Left forelimb (tissue), 1 donor: ENCODE measurements around the gene NEU2.
"Not testable (repeated sequence)": the region's sequence is repeated elsewhere in the genome, so short reads cannot be mapped to it uniquely, and the experiment has no call there.

Experiments
- DNase-seq: peaks from one replicate; pipeline ENCODE4 v3.0.0-alpha.2; 2018; ENCODE audit warnings: low spot score

NEU2 gene

DNA sequence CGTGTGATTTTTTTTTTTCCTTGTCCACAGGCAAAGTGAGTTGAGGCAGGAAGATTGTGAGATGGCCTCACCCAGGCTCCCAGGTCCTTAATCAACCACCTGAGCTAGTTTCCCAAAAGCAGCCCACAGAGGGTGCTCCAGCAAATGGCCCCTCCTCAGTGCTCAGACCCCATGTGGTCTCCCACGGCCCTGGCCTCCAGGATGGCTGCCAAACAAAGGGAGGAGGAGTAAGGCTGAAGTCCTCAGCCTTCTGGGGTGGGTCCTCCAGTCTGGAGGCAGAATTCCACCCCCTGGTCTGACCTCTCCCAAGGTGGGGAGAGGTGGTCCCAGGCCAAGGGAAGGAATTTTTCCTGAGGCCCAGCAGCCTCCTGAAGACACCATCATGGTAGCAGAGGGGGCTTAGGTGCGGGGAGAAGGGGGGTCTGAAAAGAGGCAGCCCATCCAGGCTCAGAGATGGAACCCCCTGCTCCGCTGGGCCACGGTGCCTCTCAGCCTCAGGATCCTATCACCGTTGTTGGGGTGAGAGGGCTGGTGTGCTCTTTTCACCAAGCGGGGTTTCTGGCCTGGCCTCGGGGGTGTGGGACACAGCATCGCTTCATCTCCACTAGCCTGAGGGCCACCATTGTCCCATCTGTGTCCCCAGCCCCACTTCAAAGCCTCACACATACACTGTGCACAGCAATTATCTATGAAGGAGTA lies 21.8 kb upstream of the NEU2 start:
- no peak for DNase-seq

DNA sequence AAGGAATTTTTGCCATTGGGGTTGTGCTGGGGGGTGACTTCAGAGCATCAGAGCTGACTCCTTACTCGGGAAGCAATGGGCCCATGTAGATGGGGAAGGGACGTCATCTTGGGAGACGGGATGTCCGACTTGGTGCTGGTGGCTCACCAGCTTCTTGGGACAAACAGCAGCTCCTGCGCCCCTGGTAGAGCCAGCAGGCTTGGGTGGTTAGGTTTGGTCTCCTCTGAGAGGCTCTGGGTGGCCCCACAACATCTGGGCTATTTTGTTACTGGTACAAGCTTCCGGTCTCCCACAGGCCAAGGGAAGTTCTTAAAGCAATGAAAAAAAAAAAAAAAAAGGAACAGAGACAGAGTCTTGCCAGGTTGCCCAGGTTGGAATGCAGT lies 21.2 kb upstream of the NEU2 start:
- no peak for DNase-seq

DNA sequence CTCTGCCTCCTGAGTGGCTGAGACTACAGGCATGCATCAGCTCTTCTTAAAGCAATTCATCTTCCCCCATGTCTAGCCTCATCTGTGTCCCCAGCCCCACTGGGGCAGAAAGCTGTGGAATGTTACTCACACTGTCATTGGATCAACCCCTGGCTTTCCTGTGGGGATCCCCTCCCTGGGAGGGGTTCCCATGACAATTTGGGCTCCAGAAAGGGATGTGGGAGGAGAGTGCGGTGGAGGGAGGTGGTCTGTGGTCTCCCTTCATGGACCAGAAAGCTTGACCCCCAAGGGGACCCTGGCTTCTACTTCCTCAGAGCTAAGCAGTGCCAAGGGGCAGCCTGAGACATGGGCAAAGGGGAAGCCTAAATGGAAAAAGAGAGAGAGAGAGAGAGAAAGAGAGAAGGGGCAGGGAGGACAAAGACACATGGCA lies 20.8 kb upstream of the NEU2 start:
- DNase-seq = peak; percentile 51

DNA sequence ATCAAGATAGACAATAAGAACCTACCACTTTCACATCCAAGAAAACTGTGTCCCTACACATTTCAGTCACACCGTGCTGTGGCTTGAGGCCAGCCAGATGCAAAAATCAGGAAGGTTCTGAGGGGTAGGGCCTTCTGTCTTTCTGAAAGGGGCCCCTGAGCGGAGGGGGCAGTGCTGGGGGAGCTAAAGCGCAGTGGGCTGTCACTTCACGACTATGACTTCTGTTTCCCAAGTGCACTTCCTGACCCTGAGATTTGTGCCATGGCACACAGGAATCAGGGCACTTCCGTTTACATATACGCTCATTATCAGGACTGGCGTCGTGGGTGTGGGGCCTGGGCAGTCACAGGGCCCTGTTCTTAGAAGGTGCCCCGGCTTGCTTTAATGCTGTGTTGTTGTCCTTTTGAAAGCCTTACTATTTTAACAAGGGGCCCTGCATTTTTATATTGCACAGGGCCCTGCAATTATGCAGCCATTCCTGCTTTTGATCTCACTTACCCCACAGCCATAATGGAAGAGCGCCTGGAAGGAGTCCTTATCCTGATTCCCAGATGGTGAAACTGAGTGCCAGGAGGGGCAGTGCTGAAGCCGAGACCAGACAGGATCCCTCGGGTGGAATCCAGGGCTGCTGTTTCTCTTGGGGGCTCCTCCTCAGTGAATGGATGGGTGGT lies 20.0 kb upstream of the NEU2 start:
- DNase-seq = peak; percentile 38

DNA sequence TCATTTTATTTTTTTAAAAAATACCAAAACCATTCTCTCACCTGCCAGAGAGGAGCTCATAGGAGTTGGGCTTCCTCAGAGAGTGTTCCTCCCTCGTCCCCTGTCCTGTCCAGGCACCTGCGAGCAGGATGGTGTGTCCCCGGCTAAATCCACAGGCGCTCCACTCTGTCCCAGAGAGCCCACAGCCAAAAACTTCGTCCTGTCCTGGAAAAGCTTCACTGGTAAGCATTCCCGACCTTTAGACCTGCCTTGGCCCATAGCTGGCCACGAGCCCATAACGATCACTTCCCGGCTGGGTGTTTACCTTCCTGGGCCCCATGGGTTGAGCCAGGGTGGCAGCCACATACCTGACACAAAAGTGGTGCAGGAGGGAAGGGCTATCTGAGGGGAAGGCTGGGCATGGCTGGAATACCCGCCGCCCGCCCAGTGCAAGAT lies 19.4 kb upstream of the NEU2 start, which contains the start of gene NGEF:
Gene NGEF (minus strand): TSS at position 230 of the 435 bp plus-strand sequence. CDS start 38,366 bp downstream, outside the sequence.
- DNase-seq = peak; percentile 47

DNA sequence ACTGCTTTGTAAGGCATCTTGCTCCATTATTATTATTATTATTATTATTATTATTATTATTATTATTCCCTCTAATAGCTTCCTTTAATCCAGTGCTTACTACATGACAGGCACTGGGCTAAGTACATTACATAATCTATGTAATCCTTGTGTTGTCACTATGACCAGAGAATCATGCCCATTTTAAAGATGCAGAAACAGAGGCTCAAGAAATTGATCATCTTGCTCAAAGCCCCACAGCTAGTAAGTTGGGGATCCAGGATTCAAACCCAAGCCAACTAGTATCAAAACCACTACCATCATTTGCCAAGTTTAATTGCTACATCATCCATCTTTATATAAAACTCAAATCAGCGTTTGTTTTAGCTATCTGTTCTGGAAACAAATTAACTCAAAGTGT lies 18.8 kb upstream of the NEU2 start:
- DNase-seq = no peak

DNA sequence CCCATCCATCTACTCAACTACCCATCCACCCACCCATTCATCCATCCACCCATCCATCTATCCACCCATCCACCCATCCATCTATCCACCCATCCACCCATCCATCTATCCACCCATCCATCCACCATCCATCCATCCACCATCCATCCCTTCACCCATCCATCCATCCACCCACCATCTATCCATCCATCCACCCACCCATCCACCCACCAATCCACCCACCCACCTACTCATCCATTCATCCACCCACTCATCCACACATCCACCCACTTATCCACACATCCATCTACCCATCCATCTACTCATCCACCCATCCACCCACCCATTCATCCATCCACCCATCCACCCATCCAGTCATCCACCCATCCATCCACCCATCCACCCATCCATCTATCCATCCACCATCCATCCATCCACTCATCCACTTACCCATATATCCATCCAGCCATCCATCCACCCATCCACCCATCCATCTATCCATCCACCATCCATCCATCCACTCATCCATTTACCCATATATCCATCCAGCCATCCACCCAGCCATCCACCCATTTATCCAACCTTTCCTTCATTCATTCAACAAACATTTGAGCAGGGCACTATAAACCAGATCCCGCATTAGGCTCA lies 17.3 kb upstream of the NEU2 start:
- DNase-seq = peak; percentile 52

DNA sequence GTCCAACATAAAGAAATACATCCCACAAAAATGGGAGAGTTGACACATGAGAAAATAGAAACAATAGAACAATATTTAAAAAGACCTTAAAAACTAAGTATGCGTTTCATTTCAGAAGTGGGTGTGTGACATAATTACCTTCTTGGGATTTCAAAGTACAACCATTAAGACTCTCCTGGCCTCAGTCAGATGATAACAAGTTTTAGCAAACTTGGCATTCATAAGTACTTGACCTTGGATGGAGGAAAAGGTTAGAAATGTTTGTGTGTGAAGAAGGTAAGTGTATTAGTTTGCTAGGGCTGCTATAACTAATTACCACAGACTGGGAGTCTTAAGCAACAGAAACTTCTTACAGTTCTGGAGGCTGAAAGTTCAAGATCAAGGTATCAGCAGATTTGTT lies 14.5 kb upstream of the NEU2 start:
- DNase-seq = no peak

DNA sequence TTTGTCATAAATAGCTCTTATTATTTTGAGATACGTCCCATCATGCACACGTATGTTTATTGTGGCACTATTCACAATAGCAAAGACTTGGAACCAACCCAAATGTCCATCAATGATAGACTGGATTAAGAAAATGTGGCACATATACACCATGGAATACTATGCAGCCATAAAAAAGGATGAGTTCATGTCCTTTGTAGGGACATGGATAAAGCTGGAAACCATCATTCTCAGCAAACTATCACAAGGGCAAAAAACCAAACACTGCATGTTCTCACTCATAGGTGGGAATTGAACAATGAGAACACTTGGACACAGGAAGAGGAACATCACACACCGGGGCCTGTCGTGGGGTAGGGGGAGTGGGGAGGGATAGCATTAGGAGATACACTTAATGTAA lies 12.9 kb upstream of the NEU2 start:
- DNase-seq = not testable (repeated sequence)

DNA sequence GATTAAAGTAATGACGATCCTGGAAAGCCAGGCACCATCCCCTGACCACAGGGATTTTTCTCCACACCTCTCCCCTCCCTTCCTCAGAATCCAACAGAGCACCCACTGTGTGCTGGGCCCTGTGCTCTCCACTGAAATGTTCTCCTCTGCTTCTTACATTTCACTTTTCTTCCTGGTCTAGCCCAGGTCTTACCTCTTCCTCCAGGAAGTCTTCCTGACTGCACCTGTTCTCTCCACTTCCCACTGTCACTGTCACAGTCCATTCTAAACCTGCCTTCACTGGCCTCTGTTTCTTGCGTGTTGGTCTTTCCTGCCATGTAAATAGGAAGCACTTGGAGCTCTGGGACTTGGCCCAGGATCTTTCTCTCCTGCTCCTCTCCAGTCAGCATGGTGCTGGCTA lies 12.0 kb upstream of the NEU2 start:
- no peak for DNase-seq

DNA sequence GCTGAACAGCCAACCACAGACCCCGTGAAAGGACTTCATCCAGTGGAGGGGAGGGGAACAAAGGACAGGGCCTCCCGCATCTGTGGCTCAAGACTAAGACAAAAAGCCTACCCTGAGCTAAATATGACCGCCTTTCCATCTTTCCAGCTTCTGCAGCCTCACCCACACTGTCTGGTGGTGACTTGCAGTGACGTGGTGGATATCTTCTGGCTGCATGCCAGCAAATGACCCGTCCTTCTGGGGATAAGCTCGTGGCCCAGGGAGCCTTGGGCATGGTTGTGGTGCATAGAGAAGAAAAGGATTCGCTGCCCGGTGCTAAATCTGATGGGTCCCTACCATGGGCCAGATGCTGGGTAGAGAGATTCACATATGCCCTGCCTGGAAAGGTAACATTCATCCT lies 10.7 kb upstream of the NEU2 start:
- DNase-seq = no peak

DNA sequence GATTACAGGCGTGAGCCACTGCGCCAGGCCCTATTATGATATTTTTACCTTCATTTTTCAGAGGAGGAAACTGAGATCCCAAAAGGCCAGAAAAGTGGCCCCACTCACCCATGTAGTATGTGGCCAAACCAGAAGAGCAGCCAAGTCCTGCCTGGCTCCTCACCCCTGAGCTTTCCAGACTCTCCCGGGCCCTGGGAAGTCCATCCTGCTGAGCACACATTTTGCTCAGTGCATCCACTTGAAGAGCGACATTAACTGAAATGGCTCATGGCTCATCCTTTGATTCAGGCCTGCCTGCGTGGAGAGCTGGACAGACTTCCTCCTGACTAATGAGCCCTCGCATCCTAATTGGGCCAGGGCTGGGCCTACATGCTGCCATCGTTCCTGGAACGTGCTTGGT lies 9.9 kb upstream of the NEU2 start:
- no peak for DNase-seq

DNA sequence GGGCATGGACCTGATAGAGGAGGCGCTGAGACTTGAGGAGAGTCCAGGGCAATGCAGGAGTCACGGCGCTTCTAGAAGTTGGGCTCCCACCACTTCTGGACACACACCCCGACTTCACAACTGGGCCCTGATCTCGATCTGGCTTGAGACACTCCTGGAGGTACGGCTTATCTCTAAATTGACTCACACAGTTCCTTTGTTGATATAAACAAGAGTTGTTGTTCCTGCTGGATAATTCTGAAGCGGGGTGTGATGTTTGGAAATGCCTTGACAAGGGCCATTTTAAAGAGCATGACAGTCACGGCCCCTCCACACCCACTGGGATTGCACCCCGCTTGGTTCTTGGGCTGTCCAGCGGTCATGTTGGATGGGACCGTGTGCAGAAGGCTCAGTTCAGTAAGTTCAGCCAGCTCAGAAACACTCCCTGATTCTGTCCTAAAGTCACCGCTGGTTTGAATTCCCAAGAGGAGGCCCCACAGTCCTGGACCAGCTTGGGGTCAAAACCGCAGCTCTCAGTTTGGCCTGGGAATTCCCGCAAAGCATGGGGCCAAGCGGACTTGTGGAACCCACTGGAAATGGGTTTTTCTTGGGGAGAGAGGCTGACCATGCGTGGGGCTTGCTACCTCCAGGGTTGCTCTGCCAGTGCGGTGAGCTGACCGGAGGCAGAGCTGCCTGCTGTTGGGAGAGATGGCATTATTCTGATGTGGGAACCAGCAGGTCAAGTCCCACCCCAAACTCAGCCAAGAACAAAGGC lies 9.3 kb upstream of the NEU2 start:
- no peak for DNase-seq

DNA sequence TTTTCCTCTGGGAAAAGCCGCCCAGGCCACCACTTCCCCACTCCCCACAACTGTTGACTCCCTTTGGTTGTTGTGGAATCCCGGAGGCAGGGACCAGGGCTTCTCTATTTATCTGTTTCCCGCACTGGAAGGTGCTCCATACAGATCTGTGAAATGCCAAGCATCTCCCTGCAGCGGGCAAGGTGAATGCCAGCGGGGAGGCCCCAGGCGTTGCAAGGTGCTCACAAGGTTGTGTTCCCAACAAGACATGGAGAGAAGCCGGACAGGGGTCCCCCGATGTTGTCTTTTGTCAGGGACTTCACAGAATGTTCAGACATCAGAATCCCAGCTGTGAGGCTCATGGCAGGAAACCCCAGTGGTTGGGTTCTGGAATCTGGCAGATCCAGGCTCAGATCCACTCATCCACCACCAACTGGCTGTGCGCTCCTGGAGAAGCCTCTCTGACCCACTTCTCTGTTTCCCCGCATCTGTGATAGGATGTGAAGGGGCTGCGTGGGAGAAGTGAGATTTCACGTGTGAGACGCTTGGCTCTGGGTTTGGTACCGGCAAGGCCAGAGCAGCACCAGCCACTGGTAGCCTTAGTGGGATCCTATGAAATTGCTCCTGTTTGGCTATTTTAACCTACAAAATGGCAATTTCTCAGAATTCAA lies 8.6 kb upstream of the NEU2 start:
- no peak for DNase-seq

DNA sequence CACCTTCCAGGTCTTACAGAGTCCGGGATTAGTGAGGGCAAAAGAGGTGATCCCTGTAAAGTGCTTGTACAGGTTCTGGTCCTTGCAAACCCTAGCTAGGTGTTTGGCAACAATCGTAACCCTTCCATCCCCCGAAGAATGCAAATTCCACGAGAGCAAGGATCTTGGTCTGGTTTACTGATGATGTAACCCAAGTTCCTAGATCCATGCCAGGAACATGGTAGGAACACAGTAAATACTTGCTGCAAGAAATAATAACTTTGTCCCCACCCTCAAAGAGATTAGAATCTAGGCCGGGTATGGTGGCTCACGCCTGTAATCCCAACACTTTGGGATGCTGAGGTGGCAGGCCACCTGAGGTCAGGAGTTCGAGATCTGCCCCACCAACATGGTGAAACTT lies 6.8 kb upstream of the NEU2 start:
- no peak for DNase-seq

DNA sequence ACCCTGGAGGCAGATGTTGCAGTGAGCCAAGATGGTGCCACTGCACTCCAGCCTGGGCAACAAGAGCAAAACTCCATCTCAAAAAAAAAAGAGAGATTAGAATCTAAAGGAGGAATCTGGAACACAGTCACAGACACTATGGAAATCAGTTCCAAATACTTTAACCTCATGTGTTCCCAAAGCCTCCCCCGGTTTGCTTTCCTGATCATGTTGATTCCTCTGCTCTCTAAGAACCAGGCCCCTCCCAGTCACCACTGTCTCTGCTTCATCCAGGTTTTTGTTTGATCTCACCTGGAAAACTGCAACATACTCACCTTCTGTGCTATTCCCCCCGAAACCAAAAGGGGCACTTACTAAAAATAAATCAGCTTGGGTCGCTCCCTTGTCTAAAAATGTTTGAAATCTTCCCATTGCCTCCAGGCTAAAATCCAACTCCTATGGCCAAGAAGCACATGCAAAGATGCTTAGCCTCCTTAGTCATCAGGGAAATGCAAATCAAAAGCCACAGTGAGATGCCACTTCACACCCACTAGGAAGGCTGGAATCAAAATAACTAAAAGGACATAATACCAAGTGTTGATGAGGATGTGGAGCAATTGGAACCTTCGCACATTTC lies 6.2 kb upstream of the NEU2 start:
- DNase-seq = no peak

DNA sequence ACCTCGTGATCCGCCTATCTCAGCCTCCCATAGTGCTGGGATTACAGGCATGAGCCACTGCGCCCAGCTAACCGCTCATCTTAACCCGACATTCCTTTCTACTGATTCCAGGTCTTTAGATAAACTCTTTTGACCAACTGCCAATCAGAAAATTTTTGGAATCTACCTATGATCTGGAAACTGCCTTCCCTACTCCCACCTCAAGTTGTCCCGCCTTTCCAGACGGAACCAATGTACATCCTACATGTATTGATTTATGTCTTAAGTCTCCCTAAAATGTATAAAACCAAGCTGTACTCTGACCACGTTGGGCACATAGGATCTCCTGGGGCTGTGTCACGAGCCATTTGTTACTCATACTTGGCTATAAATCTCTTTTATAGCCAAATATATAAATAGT lies 3.2 kb upstream of the NEU2 start:
- no peak for DNase-seq

DNA sequence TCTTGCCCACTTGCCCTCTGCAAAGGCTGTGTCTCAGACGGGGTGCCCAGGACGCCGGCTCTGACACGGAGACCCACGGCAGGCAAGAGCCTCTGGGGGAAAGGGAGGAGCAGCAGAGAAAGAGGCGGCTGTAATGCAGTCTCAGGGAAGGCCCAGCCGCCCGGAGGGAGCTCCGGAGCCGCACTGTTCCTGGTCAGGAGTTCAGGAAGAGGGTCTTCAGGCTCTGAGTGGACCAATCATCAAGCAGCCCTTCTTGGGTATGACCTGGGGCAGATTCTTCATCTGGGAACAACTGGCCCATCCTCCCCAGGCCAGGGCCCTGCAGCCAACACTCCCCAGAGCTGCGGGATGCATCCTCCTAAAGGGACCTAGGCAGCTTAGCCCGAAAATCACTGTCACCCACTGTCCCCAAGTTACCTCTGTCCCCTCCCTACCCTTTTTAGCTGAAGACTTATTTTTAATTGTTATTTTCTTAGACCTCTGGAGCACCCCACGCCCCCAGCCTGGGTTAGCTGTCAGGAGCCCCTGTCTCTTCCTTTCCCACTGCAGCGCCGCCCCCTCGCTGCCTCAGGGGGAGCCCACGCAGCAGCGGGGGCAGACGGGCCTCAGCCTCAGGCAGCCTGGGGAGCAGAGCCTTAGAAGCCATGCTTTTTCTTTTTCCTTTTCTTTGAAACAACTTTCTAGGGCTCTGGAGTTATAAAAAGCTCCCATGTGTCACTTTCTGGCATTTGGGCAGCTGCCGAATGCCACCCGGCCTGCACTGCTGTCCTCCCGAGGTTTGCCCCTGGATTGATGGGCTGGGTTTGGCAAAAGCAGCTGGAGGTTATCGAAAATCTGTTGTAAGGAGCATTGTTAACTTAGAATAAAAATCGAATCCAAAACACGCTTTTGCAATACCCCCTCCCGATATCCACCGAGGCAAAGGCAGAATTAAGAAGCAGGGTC lies 644 bp upstream of the NEU2 start:
- DNase-seq = no peak

DNA sequence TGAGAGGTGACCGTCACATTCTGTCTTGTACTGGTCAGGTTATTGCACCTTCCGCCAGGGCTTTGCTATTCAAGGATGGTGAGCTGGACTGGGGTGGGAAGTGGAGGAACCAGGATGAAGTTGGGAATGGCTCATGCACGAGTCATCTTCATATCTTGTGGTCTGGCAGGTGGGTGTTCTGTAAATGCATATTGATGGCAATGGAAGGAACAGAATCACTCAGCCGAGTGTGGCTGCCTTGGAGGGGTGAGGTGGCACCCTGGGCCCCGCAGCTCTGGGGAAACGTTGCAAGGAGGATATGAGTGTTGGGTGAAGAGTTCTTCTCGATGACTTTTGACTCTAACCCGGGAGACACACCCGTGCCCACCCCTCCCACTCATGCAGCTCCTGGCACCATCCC lies 1.2 kb downstream of the NEU2 start:
- no peak for DNase-seq

DNA sequence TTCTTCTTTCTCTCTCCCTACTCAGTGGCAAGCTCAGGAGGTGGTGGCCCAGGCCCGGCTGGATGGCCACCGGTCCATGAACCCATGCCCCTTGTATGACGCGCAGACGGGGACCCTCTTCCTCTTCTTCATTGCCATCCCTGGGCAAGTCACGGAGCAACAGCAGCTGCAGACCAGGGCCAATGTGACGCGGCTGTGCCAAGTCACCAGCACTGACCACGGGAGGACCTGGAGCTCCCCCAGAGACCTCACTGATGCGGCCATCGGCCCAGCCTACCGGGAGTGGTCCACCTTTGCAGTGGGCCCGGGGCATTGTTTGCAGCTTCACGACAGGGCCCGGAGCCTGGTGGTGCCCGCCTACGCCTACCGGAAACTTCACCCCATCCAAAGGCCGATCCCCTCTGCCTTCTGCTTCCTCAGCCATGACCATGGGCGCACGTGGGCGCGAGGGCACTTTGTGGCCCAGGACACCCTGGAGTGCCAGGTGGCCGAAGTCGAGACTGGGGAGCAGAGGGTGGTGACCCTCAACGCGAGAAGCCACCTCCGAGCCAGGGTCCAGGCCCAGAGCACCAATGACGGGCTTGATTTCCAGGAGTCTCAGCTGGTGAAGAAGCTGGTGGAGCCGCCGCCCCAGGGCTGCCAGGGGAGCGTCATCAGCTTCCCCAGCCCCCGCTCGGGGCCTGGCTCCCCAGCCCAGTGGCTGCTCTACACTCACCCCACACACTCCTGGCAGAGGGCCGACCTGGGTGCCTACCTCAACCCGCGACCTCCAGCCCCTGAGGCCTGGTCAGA lies 1.8 kb downstream of the NEU2 start:
- DNase-seq = no peak
